Smooth muscle cell (in vitro differentiated cells): ENCODE data around the gene GADL1. TPM values are rescaled to one million over a fixed set of nuclear protein-coding genes. Genes with fewer than 3 reads are reported as not detected.

Experiments
- DNase-seq: peaks from one replicate; lab custom pipeline; 2025; ENCODE audit not compliant: unreplicated experiment; lab: John Stamatoyannopoulos, UW
- H2AFZ ChIP-seq: fragments of 200-600 bp; sonication (generic); 2 replicates; pipeline ENCODE4 v1.6.0; 2016; ENCODE audit warnings: antibody characterized with exemption, low read depth, mild to moderate bottlenecking
- H3F3A ChIP-seq: fragments of 200-600 bp; sonication (generic); 2 replicates; pipeline ENCODE4 v1.6.0; 2017; ENCODE audit warnings: antibody characterized with exemption, low read depth
- H3K27ac ChIP-seq: fragments of 200-600 bp; sonication (generic); 2 replicates; pipeline ENCODE4 v1.5.1; 2016; ENCODE audit warnings: low read depth, mild to moderate bottlenecking
- H3K27me3 ChIP-seq: fragments of 200-600 bp; sonication (generic); 2 replicates; pipeline ENCODE4 v1.6.1; 2016; ENCODE audit warnings: low read depth, mild to moderate bottlenecking
- H3K36me3 ChIP-seq: fragments of 200-600 bp; sonication (generic); 2 replicates; pipeline ENCODE4 v1.5.1; 2016; ENCODE audit warnings: low read depth
- H3K4me1 ChIP-seq: fragments of 200-600 bp; sonication (generic); 2 replicates; pipeline ENCODE4 v1.5.1; 2016; ENCODE audit warnings: low read depth
- H3K4me2 ChIP-seq: fragments of 200-600 bp; sonication (generic); 2 replicates; pipeline ENCODE4 v1.6.0; 2016; ENCODE audit warnings: mild to moderate bottlenecking
- H3K4me3 ChIP-seq: fragments of 200-600 bp; sonication (generic); 2 replicates; pipeline ENCODE4 v1.5.1; 2016; ENCODE audit warnings: mild to moderate bottlenecking
- H3K79me2 ChIP-seq: fragments of 200-600 bp; sonication (generic); 2 replicates; pipeline ENCODE4 v1.6.0; 2016; ENCODE audit warnings: low read depth, mild to moderate bottlenecking
- H3K9ac ChIP-seq: fragments of 200-600 bp; sonication (generic); 2 replicates; pipeline ENCODE4 v1.6.0; 2016; ENCODE audit warnings: low read depth
- H3K9me3 ChIP-seq: fragments of 200-600 bp; sonication (generic); replicated peaks from 2 replicates; pipeline ENCODE4 v1.5.1; 2016; ENCODE audit warnings: low read depth
- H4K20me1 ChIP-seq: fragments of 200-600 bp; sonication (generic); 2 replicates; pipeline ENCODE4 v1.6.0; 2016; ENCODE audit warnings: low read depth
- WGBS: methylation state at CpG from one replicate; pipeline ENCODE4 v1.1.7; 2016; ENCODE audit warnings: low lambda C conversion rate; 5-methylcytosine and 5-hydroxymethylcytosine counted together
- polyA plus RNA-seq: library from polyadenylated mRNA; unstranded; fragments of >200 nt; fragmentation: Nextera tagmentation; extraction: Ambion mirVana; gene quantifications from 2 replicates; pipeline ENCODE4 v1.2.1, GENCODE V29; 2016
- total RNA-seq: library from RNA; depleted of rRNA; stranded (reverse); fragments of >200 nt; gene quantifications from 2 replicates; pipeline ENCODE4 v1.2.3, GENCODE V29; 2014
- TF ChIP-seq, protein P1 (sequence below): fragments of 200-600 bp; sonication (generic); IDR thresholded peaks from 2 replicates; pipeline ENCODE4 v1.5.1; 2017; ENCODE audit warnings: borderline replicate concordance, mild to moderate bottlenecking, antibody characterized with exemption; ENCODE audit not compliant: insufficient read depth, poor library complexity, severe bottlenecking

The GADL1 gene
- total and polyA plus RNA-seq, 2 experiments from 2014 or later, result not detected

GRCh38 chr3:30760737-30761136 lies 133.7 kb downstream of the GADL1 start:
- no peak overlapping the region for H2AFZ ChIP-seq
- no peak for DNase-seq
- H3K27me3 ChIP-seq, result no peaks in the 10 kb centered on the region
- H3K79me2 ChIP-seq, result no peaks in the 10 kb centered on the region
- no peaks in the 10 kb centered on the region for H3K9me3 ChIP-seq
- H3K4me2 ChIP-seq, result peak overlapping the region; percentile 58
- TF ChIP-seq, protein P1, sequence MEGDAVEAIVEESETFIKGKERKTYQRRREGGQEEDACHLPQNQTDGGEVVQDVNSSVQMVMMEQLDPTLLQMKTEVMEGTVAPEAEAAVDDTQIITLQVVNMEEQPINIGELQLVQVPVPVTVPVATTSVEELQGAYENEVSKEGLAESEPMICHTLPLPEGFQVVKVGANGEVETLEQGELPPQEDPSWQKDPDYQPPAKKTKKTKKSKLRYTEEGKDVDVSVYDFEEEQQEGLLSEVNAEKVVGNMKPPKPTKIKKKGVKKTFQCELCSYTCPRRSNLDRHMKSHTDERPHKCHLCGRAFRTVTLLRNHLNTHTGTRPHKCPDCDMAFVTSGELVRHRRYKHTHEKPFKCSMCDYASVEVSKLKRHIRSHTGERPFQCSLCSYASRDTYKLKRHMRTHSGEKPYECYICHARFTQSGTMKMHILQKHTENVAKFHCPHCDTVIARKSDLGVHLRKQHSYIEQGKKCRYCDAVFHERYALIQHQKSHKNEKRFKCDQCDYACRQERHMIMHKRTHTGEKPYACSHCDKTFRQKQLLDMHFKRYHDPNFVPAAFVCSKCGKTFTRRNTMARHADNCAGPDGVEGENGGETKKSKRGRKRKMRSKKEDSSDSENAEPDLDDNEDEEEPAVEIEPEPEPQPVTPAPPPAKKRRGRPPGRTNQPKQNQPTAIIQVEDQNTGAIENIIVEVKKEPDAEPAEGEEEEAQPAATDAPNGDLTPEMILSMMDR, result no peak
- no peak overlapping the region for H3K4me3 ChIP-seq
- no peak overlapping the region for H3K9ac ChIP-seq
- no peak overlapping the region for H3K27ac ChIP-seq
- peaks cover 5% of the 10 kb centered on the region for H3K4me1 ChIP-seq
- no peaks in the 10 kb centered on the region for H3F3A ChIP-seq
- H4K20me1 ChIP-seq, result no peaks in the 10 kb centered on the region
- no peaks in the 10 kb centered on the region for H3K36me3 ChIP-seq
- 94% methylated on average over 2 of the region's 2 CpGs for WGBS

DNA sequence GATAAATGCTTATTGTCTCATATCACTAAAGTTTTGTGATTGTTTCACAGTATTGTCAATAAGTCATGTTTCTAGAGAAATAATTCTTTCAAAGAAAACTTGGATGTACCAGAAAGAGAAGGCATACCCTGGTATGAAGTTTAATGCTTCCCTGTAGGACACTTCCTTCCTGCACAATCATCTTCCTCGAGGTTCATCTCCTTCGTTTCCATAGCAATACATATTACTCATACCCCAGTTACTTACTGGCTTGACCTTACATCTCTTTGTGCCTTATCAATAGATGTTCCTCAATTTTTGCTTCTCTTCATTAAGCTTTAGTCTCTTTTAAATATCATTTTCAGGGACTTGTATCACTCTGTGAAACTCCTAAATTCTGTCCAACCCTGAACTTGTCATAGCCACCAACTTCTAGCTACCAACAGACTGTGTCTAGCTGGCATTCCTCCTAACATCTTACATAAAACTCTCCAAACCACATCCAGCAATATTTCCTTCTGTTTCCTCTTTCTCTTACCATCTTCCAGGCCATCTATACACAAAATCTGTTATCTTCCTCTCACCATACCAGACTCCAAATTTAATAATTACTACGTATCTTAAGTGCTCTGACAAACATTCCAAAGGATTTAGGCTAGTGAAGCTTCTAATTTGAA lies 134.3 kb downstream of the GADL1 start:
- H3K27me3 ChIP-seq, result no peaks in the 10 kb centered on the region
- TF ChIP-seq, protein P1, result no peak
- no peak overlapping the region for H3K27ac ChIP-seq
- 35% methylated on average over 3 of the region's 3 CpGs for WGBS
- no peaks in the 10 kb centered on the region for H3K9me3 ChIP-seq
- H3K79me2 ChIP-seq, result no peaks in the 10 kb centered on the region
- H3K4me1 ChIP-seq, result peaks cover 5% of the 10 kb centered on the region
- DNase-seq, result no peak
- no peaks in the 10 kb centered on the region for H4K20me1 ChIP-seq
- H3F3A ChIP-seq, result no peaks in the 10 kb centered on the region
- H3K9ac ChIP-seq, result no peak overlapping the region
- no peaks in the 10 kb centered on the region for H3K36me3 ChIP-seq
- no peak overlapping the region for H3K4me3 ChIP-seq
- H2AFZ ChIP-seq, result no peak overlapping the region
- peak overlapping the region; percentile 58 for H3K4me2 ChIP-seq

DNA sequence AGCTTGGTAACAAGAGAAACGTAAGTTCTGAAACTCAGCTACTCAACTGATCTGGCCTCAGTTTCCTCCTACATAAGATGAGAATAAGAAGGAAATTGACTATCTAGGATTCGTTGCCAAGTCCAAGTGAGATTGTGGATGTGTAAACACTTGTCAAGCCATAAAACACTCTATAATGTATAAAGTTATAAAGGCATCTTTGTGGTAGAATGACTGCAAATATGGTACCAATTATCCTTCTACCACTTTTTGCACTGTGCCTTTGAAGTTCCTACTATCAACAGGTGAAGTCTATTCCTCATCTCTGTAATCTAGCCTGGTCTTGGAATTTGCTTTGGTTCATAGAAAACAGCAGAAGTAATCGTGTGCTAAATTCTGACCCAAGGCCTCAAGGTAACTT lies 138.2 kb downstream of the GADL1 start:
- Histone ChIP-seq H4K20me1 (no peaks in the 10 kb centered on the region), H3F3A (peaks cover 7% of the 10 kb centered on the region), H3K4me3 (no peak overlapping the region), H3K36me3 (no peaks in the 10 kb centered on the region), H3K4me1 (peaks cover 22% of the 10 kb centered on the region), H2AFZ (no peak overlapping the region), H3K9ac (no peak overlapping the region), H3K4me2 (no peak overlapping the region), H3K9me3 (no peaks in the 10 kb centered on the region), H3K27me3 (no peaks in the 10 kb centered on the region), H3K27ac (no peak overlapping the region), H3K79me2 (no peaks in the 10 kb centered on the region)
- TF ChIP-seq, protein P1, result no peak
- WGBS, result 79% methylated on average over 3 of the region's 3 CpGs
- DNase-seq, result no peak

DNA sequence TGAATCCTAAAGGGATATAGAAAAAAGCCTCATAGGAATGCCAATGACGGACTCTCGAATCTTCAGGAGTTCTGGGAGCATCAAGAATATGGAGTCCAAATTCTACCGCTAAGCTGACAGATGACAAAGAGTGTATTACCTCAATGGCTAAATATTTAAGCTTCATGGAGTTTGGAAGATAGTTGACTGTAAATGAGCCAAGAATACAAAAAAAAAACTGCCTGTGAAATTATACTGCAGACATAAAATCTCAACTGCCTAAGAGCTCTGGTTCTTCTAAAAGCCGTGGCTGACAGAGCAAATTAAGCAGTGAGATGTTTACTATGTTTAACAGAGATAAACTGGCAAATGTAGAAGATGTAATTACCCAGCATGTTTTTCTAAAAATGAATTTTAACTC lies 140.0 kb downstream of the GADL1 start:
- no peak overlapping the region for H3K4me3 ChIP-seq
- DNase-seq, result no peak
- H3K4me1 ChIP-seq, result peaks cover 22% of the 10 kb centered on the region
- TF ChIP-seq, protein P1, result no peak
- H3K4me2 ChIP-seq, result peak overlapping the region; percentile 51
- peak overlapping the region; percentile 50 for H3K27ac ChIP-seq
- H2AFZ ChIP-seq, result peak overlapping the region; percentile 45
- no peak overlapping the region for H3K9ac ChIP-seq
- no peaks in the 10 kb centered on the region for H4K20me1 ChIP-seq
- 11% methylated on average over 4 of the region's 4 CpGs for WGBS
- no peaks in the 10 kb centered on the region for H3K27me3 ChIP-seq
- H3K79me2 ChIP-seq, result no peaks in the 10 kb centered on the region
- no peaks in the 10 kb centered on the region for H3K36me3 ChIP-seq
- H3F3A ChIP-seq, result peaks cover 7% of the 10 kb centered on the region
- H3K9me3 ChIP-seq, result no peaks in the 10 kb centered on the region
